Chondrocyte (in vitro differentiated cells): Measurements from ENCODE around the gene TBX1. TPM values are rescaled to one million over a fixed set of nuclear protein-coding genes. Genes with fewer than 3 reads are reported as not detected.

Experiments used
- DNase-seq: peaks from one replicate; pipeline ENCODE4 v3.0.0; 2021; ENCODE audit warnings: mixed read lengths, low spot score
- H3K27ac Mint-ChIP-seq: one replicate; pipeline ENCODE4 v1.8.0; 2021; ENCODE audit warnings: mild to moderate bottlenecking, moderate library complexity, mixed read lengths; ENCODE audit not compliant: unreplicated experiment
- H3K27me3 Mint-ChIP-seq: 2 replicates; pipeline ENCODE4 v1.8.0; 2021; ENCODE audit warnings: low read depth, mixed read lengths
- H3K36me3 Mint-ChIP-seq: 2 replicates; pipeline ENCODE4 v1.8.0; 2021; ENCODE audit warnings: low read depth, mixed read lengths
- H3K4me1 Mint-ChIP-seq: 2 replicates; pipeline ENCODE4 v1.8.0; 2021; ENCODE audit warnings: low read depth, mild to moderate bottlenecking, mixed read lengths
- H3K4me3 Mint-ChIP-seq: one replicate; pipeline ENCODE4 v1.8.0; 2021; ENCODE audit warnings: mild to moderate bottlenecking, moderate library complexity, mixed read lengths; ENCODE audit not compliant: unreplicated experiment
- H3K9me3 Mint-ChIP-seq: 2 replicates; pipeline ENCODE4 v1.8.0; 2021; ENCODE audit warnings: low read depth, mixed read lengths
- total RNA-seq: library from RNA; stranded (reverse); gene quantifications from 3 replicates; pipeline ENCODE4 v1.2.1, GENCODE V29; 2021
- TF ChIP-seq, protein P1 (sequence below): fragments of 200-600 bp; sonication (generic); IDR thresholded peaks from 2 replicates; pipeline ENCODE4 v1.5.0; 2021; ENCODE audit warnings: antibody characterized with exemption, mild to moderate bottlenecking, moderate library complexity

Gene TBX1
- total RNA-seq, 1 donor from 2014 or later = not detected

DNA sequence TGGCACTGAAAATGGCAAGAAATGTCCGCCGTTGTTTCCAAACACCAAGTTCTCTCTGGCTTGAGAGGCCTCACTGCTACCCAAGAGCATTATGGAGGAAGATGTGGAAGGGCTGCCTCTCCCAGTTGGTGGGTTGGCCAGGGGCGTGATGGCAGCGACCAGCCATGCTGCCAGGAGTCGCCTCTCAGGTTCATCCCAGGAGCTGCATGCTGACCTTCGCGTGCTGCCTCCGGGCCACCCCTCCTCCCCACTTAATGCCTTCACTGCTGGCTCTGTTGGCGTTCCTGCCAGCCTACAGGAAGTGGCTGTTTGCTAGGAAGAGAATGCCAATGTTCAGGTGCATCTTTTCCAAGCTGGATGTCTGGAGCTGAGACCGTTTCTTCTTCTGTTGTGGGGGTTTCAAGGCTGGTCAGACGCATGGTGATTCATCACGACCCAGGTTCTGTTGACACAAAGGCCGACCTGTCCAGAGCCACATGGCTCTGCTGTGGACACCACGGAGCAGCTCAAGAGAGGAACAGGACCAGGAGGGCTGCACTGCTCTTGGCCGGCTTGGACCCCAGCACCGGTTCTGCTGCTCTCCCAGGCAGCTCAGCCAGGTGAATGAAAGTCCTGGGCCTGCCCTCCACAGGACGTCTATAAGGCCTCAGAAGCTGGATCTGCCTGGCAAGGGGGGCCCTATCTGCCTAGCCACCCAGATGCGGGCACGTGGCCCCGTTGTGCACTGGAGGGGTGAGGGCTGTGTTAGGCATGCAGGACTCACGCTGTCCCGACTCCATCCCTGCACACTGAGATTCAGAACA is 25.1 kb downstream of the TBX1 start:
- no peaks in the 10 kb centered on the region for H3K27me3 Mint-ChIP-seq
- TF ChIP-seq, protein P1, sequence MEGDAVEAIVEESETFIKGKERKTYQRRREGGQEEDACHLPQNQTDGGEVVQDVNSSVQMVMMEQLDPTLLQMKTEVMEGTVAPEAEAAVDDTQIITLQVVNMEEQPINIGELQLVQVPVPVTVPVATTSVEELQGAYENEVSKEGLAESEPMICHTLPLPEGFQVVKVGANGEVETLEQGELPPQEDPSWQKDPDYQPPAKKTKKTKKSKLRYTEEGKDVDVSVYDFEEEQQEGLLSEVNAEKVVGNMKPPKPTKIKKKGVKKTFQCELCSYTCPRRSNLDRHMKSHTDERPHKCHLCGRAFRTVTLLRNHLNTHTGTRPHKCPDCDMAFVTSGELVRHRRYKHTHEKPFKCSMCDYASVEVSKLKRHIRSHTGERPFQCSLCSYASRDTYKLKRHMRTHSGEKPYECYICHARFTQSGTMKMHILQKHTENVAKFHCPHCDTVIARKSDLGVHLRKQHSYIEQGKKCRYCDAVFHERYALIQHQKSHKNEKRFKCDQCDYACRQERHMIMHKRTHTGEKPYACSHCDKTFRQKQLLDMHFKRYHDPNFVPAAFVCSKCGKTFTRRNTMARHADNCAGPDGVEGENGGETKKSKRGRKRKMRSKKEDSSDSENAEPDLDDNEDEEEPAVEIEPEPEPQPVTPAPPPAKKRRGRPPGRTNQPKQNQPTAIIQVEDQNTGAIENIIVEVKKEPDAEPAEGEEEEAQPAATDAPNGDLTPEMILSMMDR = no peak
- peaks cover 5% of the 10 kb centered on the region for H3K36me3 Mint-ChIP-seq
- no peak overlapping the region for H3K4me3 Mint-ChIP-seq
- H3K27ac Mint-ChIP-seq = no peak overlapping the region
- peaks cover 12% of the 10 kb centered on the region for H3K9me3 Mint-ChIP-seq
- H3K4me1 Mint-ChIP-seq = no peaks in the 10 kb centered on the region
- DNase-seq = peak; percentile 67

DNA sequence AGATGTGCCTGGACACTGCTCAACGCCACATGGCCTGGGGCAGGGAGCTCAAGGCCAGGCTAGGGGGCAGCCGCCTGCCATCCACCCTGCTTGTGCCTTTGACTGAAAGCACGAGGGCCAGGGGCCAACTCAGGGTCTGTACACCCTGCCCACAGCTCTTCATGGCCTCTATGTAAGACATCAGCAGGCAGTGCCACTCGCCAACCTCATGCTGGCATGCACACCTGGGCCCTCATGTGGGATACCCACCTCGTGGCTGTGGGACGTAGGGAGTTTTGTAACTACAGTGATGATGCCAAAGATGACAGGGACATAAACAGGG is 25.6 kb downstream of the TBX1 start:
- H3K4me1 Mint-ChIP-seq = no peaks in the 10 kb centered on the region
- H3K27me3 Mint-ChIP-seq = no peaks in the 10 kb centered on the region
- DNase-seq = peak; percentile 80
- peaks cover 5% of the 10 kb centered on the region for H3K36me3 Mint-ChIP-seq
- peaks cover 12% of the 10 kb centered on the region for H3K9me3 Mint-ChIP-seq
- no peak overlapping the region for H3K27ac Mint-ChIP-seq
- TF ChIP-seq, protein P1 = no peak
- H3K4me3 Mint-ChIP-seq = no peak overlapping the region

DNA sequence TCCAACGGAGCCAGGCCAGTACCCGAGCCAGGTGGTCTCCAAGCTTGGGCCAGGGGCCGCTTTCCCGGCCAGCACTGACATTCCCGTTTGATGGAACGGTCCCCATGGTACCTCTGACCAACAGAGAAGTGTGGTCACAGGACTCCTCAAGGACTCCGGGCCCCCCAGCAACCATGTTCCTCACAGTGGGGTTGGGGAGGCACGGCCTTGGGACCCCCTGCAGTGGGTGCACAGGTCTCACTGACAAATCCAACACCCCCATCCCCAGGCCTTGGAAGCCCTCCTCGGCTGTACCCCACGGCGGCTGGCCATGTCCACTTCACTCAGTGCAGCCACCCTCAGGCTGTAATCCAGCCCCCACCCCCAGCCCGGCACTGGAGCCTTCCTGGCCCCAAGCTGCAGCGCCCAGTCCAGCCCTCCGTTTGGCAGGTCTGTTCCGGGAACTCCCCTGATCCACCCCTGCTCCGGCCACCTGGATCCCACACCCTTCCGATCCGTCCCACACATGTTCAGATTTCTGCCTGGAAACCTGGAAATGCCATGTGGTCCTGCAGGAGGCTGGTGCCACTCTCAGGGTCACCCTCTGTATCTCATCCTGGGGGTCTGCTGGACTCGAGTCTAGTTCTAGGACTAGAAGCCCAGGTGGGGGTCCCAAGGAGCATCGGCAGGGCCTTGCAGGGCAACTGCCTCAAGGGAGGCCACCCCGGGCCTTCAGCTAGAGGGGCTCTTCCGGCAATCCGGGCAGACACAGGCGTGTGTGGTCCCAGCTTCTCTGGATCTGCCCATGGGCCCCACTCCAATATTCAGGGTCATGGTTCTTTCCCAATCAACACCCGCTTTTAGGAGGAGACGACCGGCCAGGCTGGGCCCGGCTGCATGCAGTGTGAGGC is 26.6 kb downstream of the TBX1 start:
- Mint-ChIP-seq H3K27ac (no peak overlapping the region), H3K4me1 (no peaks in the 10 kb centered on the region), H3K9me3 (peaks cover 22% of the 10 kb centered on the region), H3K27me3 (no peaks in the 10 kb centered on the region), H3K36me3 (peaks cover 15% of the 10 kb centered on the region), H3K4me3 (no peak overlapping the region)
- TF ChIP-seq, protein P1 = no peak
- DNase-seq = peak; percentile 84

DNA sequence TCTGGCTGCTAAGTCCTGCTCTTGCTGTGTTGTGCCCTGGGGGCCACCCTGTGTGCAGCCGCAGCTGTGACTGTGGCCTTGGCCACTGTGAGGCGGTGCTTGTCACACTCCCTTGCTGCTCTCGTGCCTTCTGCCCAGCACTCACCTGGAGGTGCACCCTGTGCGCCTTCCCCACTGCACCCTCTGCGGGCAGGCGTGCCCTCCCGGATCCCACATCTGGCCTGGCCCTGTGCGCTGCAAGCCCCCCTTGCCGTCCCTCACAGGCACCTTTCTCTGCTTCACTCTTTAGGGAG is 27.2 kb downstream of the TBX1 start:
- Mint-ChIP-seq H3K4me3 (no peak overlapping the region), H3K4me1 (no peaks in the 10 kb centered on the region), H3K9me3 (peaks cover 23% of the 10 kb centered on the region), H3K36me3 (peaks cover 16% of the 10 kb centered on the region), H3K27me3 (no peaks in the 10 kb centered on the region), H3K27ac (no peak overlapping the region)
- TF ChIP-seq, protein P1 = no peak
- DNase-seq = no peak

DNA sequence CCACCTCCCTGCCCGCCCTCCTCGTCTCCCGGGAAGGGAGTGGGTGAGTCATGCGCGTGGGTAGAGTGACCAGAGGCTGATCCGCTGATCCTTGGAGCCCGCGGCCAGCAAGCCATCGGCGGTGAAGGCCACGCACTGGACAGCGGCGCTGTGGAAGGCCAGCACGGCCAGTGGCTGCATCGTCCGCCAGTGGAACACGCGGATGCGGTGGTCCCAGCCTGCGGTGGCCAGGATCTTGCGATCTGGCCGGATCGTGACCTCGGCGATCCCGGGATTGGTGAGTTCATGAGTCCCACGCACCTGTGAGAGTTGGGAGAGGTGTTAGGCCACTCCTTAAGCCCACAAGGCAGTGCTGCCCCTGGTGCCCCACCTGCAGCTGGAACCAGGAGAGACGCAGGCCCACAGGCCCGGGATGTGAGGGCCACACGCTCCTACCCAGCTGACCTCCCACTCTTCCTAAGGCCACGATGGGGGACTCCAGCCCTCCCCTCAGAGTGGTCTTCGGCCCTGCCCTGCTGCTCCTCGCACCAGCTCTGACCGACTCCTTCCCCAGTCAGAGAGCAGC is 28.2 kb downstream of the TBX1 start:
- H3K4me1 Mint-ChIP-seq = no peaks in the 10 kb centered on the region
- no peak overlapping the region for H3K4me3 Mint-ChIP-seq
- TF ChIP-seq, protein P1 = no peak
- no peak overlapping the region for H3K27ac Mint-ChIP-seq
- no peaks in the 10 kb centered on the region for H3K27me3 Mint-ChIP-seq
- peaks cover 16% of the 10 kb centered on the region for H3K36me3 Mint-ChIP-seq
- DNase-seq = peak; percentile 79
- peaks cover 31% of the 10 kb centered on the region for H3K9me3 Mint-ChIP-seq
